G401.6 (cell line): ENCODE results near the gene TMEM106C.

ENCODE experiments used
- FAIRE-seq: peaks from 2 replicates; lab custom pipeline; 2012; peaks lifted over from hg19 to GRCh38; lab: Jason Lieb, UNC

TMEM106C gene

DNA sequence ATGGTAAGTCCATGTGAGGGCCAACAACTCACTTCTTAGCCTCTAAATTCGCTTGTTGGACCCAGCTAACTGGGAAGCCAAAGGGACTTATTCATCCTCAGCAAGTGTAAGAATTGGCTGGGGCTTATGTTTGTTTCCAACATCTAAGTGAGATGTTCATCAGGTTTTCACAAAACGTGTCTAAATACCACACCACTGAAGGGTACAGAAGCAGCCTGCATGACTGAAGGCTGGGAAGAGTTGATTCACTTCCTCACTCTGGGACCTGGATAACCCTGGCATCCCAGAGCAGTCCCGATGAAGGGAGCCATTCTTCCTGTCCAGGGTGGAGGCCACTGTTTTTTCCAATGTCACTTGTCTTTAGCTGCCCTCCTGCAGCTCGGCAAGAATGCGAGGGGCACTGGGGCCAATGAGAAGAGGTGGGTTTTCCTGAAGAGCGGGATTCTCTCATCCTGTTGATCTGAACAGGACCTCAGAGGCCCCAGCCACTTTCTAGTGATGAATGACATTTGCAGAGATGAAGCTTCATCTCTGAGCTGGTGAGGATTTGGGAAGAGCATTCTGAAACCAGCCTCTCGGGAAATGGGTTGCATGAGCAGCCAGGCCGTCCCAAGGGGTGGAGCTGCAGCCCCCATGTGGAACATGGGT is 53.1 kb downstream of the TMEM106C start:
- no peak for FAIRE-seq

DNA sequence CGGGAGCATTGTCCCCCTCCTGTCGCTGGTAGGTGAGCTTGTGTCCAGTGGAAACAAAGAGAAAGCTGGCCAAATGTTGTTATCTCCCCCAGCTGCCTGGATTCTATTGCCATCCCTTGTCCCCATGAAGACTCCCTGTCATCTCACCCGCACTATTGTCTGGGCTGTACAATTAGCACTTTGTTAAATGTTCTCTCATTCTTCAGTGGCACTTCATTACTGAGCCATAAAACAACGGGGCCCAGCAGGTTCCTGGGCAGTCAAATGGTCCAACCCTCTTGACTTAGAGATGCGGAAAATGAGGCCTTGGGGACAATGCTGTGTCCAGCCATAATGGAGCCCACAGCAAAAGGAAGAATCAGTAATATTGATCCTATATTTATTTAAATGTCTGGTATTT is 54.1 kb downstream of the TMEM106C start:
- FAIRE-seq = no peak

- FAIRE-seq = no peak
These were observed 54.7 kb downstream of the TMEM106C start for GRCh38 chr12:48017921-48018617.
